Neural crest cell (in vitro differentiated cells): ENCODE measurements around the gene MAGI2. TPM values are rescaled to one million over a fixed set of nuclear protein-coding genes. Genes with fewer than 3 reads are reported as not detected.

Experiments used
- DNase-seq: peaks from one replicate; pipeline ENCODE4 v3.0.0; 2021; ENCODE audit warnings: low read depth, mixed read lengths, low spot score
- H3K27ac Mint-ChIP-seq: one replicate; pipeline ENCODE4 v1.8.0; 2021; ENCODE audit warnings: mild to moderate bottlenecking, mixed read lengths; ENCODE audit not compliant: unreplicated experiment
- H3K27me3 Mint-ChIP-seq: 2 replicates; pipeline ENCODE4 v1.8.0; 2021; ENCODE audit warnings: low read depth, mild to moderate bottlenecking, mixed read lengths
- H3K36me3 Mint-ChIP-seq: 2 replicates; pipeline ENCODE4 v1.8.0; 2021; ENCODE audit warnings: low read depth, mild to moderate bottlenecking, mixed read lengths
- H3K4me1 Mint-ChIP-seq: 2 replicates; pipeline ENCODE4 v1.8.0; 2021; ENCODE audit warnings: mixed read lengths
- H3K4me3 Mint-ChIP-seq: one replicate; pipeline ENCODE4 v1.8.0; 2021; ENCODE audit warnings: mild to moderate bottlenecking, mixed read lengths
- H3K9me3 Mint-ChIP-seq: 2 replicates; pipeline ENCODE4 v1.8.0; 2021; ENCODE audit warnings: mixed read lengths
- CTCF ChIP-seq: fragments of 200-600 bp; sonication (generic); conservative IDR thresholded peaks from 2 replicates; pipeline ENCODE4 v1.5.0; 2021; ENCODE audit warnings: antibody characterized with exemption, mild to moderate bottlenecking
- total RNA-seq: library from RNA; stranded (reverse); gene quantifications from 2 replicates; pipeline ENCODE4 v1.2.1, GENCODE V29; 2021

The MAGI2 gene
- total RNA-seq, 1 donor from 2014 or later = 10.0 TPM

GRCh38 chr7:79455173-79455790, 1.8 kb upstream of the MAGI2 start:
- no peak for TF ChIP-seq CTCF
- no peaks in the 10 kb centered on the region for H3K9me3 Mint-ChIP-seq
- peak overlapping the region; percentile 94 for H3K4me3 Mint-ChIP-seq
- peaks cover 3% of the 10 kb centered on the region for H3K27me3 Mint-ChIP-seq
- no peak overlapping the region for H3K27ac Mint-ChIP-seq
- DNase-seq = no peak
- peaks cover 7% of the 10 kb centered on the region for H3K36me3 Mint-ChIP-seq
- peaks cover 37% of the 10 kb centered on the region for H3K4me1 Mint-ChIP-seq

- Mint-ChIP-seq H3K4me3 (peak overlapping the region; percentile 94), H3K4me1 (peaks cover 37% of the 10 kb centered on the region), H3K27me3 (peaks cover 3% of the 10 kb centered on the region), H3K27ac (peak overlapping the region; percentile 91), H3K36me3 (peaks cover 2% of the 10 kb centered on the region), H3K9me3 (no peaks in the 10 kb centered on the region)
- TF ChIP-seq CTCF = no peak
- DNase-seq = no peak
Measured at GRCh38 chr7:79454361-79454960, 994 bp upstream of the MAGI2 start.

- Mint-ChIP-seq H3K27ac (peak overlapping the region; percentile 92), H3K4me1 (peaks cover 37% of the 10 kb centered on the region), H3K9me3 (no peaks in the 10 kb centered on the region), H3K27me3 (peaks cover 3% of the 10 kb centered on the region), H3K4me3 (peak overlapping the region; percentile 94), H3K36me3 (no peaks in the 10 kb centered on the region)
- no peak for DNase-seq
- TF ChIP-seq CTCF = no peak
Measured at GRCh38 chr7:79453266-79453557, 255 bp downstream of the MAGI2 start.

GRCh38 chr7:79452495-79453265, 787 bp downstream of the MAGI2 start:
- H3K27me3 Mint-ChIP-seq = peaks cover 3% of the 10 kb centered on the region
- H3K4me3 Mint-ChIP-seq = peak overlapping the region; percentile 94
- no peaks in the 10 kb centered on the region for H3K36me3 Mint-ChIP-seq
- H3K9me3 Mint-ChIP-seq = no peaks in the 10 kb centered on the region
- H3K27ac Mint-ChIP-seq = peak overlapping the region; percentile 94
- H3K4me1 Mint-ChIP-seq = peaks cover 37% of the 10 kb centered on the region
- peak; percentile 19 for DNase-seq
- TF ChIP-seq CTCF = no peak

GRCh38 chr7:79452032-79452494, 1.4 kb downstream of the MAGI2 start:
- no peaks in the 10 kb centered on the region for H3K9me3 Mint-ChIP-seq
- H3K4me3 Mint-ChIP-seq = peak overlapping the region; percentile 94
- peak; percentile 69 for DNase-seq
- H3K36me3 Mint-ChIP-seq = no peaks in the 10 kb centered on the region
- peak overlapping the region; percentile 94 for H3K27ac Mint-ChIP-seq
- no peak for TF ChIP-seq CTCF
- H3K27me3 Mint-ChIP-seq = peaks cover 3% of the 10 kb centered on the region
- H3K4me1 Mint-ChIP-seq = peaks cover 37% of the 10 kb centered on the region
